ENCODE measurements around the gene PANK3.

PANK3 gene

DNA sequence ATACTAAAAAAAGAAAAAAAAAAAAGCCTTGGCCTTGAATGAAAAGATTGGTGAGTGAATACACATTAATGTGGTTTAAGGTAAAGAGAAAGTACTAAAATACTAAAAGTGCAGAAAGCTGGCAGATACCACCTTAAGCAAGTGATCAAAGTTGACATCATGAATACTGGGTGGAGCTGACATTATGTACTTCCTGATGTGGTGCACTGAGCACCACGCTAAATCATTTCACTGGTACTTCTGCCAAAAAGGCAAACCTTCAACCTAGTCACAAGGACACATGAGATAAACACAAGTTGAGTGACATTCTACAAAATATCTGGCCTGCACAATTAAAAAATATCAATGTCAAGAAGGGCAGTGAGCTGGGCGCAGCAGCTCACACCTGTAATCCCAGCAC lies 33.8 kb upstream of the PANK3 start:
- Histone ChIP-seq H3K9ac (ENCODE audit: low read depth, low read length) (no peak overlapping the region), H3K79me2 (ENCODE audit: insufficient read depth, low read length) (no peaks in the 10 kb centered on the region), H3K4me1 (ENCODE audit: insufficient read depth, low read length) (no peaks in the 10 kb centered on the region), H4K20me1 (ENCODE audit: insufficient read depth, low read length) (no peaks in the 10 kb centered on the region), H2AFZ (ENCODE audit: low read depth, low read length) (no peak overlapping the region), H3K27me3 (ENCODE audit: insufficient read depth, low read length, poor library complexity) (peaks cover 6% of the 10 kb centered on the region), H3K36me3 (ENCODE audit: insufficient read depth, low read length) (no peaks in the 10 kb centered on the region), H3K27ac (ENCODE audit: low read length) (no peak overlapping the region), H3K4me3 (ENCODE audit: low read depth in 1 of 2, low read length in 2 of 2) (no peak overlapping the region), H3K4me2 (ENCODE audit: insufficient read depth, low read length) (no peak overlapping the region), H3K9me3 (ENCODE audit: insufficient read depth, low read length, severe bottlenecking) (no peaks in the 10 kb centered on the region)
- DNase-seq: no peak
- ATAC-seq (ENCODE audit: insufficient read depth, low read depth): peak; percentile 57; the same call in 1 of the 3 replicates
- TF ChIP-seq CTCF (IDR thresholded peaks at IDR 0.05; ENCODE audit: borderline replicate concordance, extremely low read depth, low read length, poor library complexity, severe bottlenecking) (no peak), EZH2 (IDR thresholded peaks at IDR 0.05; ENCODE audit: borderline replicate concordance, low read depth, low read length, severe bottlenecking) (no peak)

DNA sequence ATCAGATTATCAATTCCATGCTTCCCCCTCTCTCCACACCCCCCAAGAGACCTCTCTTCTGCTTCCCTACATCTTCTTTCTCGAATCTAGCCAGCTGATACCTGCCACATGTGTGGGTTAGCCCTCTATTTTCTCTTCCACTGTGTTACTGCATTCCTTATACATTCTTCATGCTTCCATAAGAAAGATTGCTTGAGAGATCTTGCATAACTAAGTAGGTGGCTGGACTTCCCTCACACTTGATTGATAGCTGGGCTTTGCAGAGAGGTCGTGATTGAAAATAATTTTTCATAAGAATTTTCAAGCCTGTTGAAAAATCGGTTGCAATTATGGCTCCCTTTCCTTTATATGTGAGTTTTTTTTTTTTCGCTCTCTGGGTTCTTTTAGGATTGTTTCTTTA lies 33.0 kb upstream of the PANK3 start:
- no peak for TF ChIP-seq EZH2 (IDR thresholded peaks at IDR 0.05; ENCODE audit: borderline replicate concordance, low read depth, low read length, severe bottlenecking)
- no peak for TF ChIP-seq CTCF (IDR thresholded peaks at IDR 0.05; ENCODE audit: borderline replicate concordance, extremely low read depth, low read length, poor library complexity, severe bottlenecking)
- Histone ChIP-seq H3K79me2 (ENCODE audit: insufficient read depth, low read length) (no peaks in the 10 kb centered on the region), H3K4me2 (ENCODE audit: insufficient read depth, low read length) (no peak overlapping the region), H2AFZ (ENCODE audit: low read depth, low read length) (no peak overlapping the region), H3K27ac (ENCODE audit: low read length) (no peak overlapping the region), H4K20me1 (ENCODE audit: insufficient read depth, low read length) (no peaks in the 10 kb centered on the region), H3K4me3 (ENCODE audit: low read depth in 1 of 2, low read length in 2 of 2) (no peak overlapping the region), H3K9ac (ENCODE audit: low read depth, low read length) (no peak overlapping the region), H3K36me3 (ENCODE audit: insufficient read depth, low read length) (no peaks in the 10 kb centered on the region), H3K4me1 (ENCODE audit: insufficient read depth, low read length) (no peaks in the 10 kb centered on the region), H3K9me3 (ENCODE audit: insufficient read depth, low read length, severe bottlenecking) (no peaks in the 10 kb centered on the region), H3K27me3 (ENCODE audit: insufficient read depth, low read length, poor library complexity) (peaks cover 6% of the 10 kb centered on the region)
- DNase-seq (no peak), ATAC-seq (ENCODE audit: insufficient read depth, low read depth) (no peak)

DNA sequence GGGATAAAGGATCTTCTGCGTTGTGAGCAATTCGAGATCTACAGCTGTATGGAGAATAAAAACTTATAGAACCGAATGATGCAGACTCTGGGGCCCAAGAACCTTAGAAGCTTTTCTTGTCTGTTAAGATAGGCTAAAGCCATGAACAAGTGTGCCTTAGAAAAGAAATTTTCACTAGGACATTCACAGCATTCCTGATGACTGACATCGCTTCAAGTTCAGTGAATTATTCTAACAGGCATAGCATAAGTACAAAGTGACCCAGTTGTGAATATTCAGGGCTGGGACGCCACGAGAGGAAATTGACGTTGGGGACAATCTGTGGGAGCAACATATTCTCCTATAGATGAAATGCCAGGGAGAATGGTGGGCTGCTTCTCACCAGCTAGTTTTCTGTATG lies 32.0 kb upstream of the PANK3 start:
- Histone ChIP-seq H4K20me1 (ENCODE audit: insufficient read depth, low read length) (no peaks in the 10 kb centered on the region), H3K27me3 (ENCODE audit: insufficient read depth, low read length, poor library complexity) (peaks cover 6% of the 10 kb centered on the region), H3K9me3 (ENCODE audit: insufficient read depth, low read length, severe bottlenecking) (no peaks in the 10 kb centered on the region), H3K4me2 (ENCODE audit: insufficient read depth, low read length) (no peak overlapping the region), H3K27ac (ENCODE audit: low read length) (no peak overlapping the region), H2AFZ (ENCODE audit: low read depth, low read length) (no peak overlapping the region), H3K4me1 (ENCODE audit: insufficient read depth, low read length) (no peaks in the 10 kb centered on the region), H3K4me3 (ENCODE audit: low read depth in 1 of 2, low read length in 2 of 2) (no peak overlapping the region), H3K36me3 (ENCODE audit: insufficient read depth, low read length) (no peaks in the 10 kb centered on the region), H3K79me2 (ENCODE audit: insufficient read depth, low read length) (no peaks in the 10 kb centered on the region), H3K9ac (ENCODE audit: low read depth, low read length) (no peak overlapping the region)
- no peak for ATAC-seq (ENCODE audit: insufficient read depth, low read depth)
- DNase-seq: no peak
- no peak for TF ChIP-seq CTCF (IDR thresholded peaks at IDR 0.05; ENCODE audit: borderline replicate concordance, extremely low read depth, low read length, poor library complexity, severe bottlenecking)
- no peak for TF ChIP-seq EZH2 (IDR thresholded peaks at IDR 0.05; ENCODE audit: borderline replicate concordance, low read depth, low read length, severe bottlenecking)
